IPS DF 19.7 (cell line): ENCODE results near the gene ST7.

ENCODE experiments used
- DNase-seq: peaks from one replicate; pipeline ENCODE4 v3.0.0-alpha.2; 2013; ENCODE audit warnings: low read depth, low spot score

ST7 gene

GRCh38 chr7:117008886-117009531, 55.7 kb downstream of the ST7 start:
- DNase-seq: no peak

DNA sequence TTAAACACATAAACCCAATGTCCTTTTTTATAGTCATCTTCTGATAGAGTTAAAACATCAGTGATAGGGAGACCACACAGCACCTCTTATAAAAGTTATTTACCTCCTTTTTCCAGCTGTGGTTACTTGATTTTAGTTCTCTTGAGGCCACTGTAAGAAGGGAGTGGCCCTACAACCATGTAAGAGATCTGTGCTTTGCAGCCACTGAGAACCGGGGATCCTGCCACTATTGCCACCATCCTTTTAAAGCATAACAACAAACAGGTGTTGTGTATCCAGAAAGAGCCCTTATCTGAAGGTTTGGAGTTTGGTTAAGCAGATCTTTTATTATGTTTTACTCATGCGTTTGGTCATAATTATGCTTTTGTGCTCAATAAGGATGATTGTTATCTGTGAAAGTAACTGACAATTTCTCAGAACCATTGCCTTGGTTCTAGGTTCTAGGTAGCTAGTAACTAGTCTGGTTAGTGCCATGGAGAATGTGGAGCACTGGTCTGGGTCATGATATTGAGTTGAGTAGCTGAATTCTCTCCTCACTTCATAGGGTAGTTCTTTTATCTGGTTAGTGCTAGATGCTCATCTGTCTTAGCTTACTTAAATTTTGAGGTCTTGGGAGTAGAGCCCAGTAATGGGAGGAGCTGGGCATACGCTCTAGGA, 56.5 kb downstream of the ST7 start:
- DNase-seq: no peak

GRCh38 chr7:117010375-117011133, 57.3 kb downstream of the ST7 start:
- DNase-seq: no peak

- no peak for DNase-seq
Observed at GRCh38 chr7:117011419-117012260, 58.3 kb downstream of the ST7 start.

GRCh38 chr7:117012284-117012683, 59.0 kb downstream of the ST7 start:
- DNase-seq: no peak

GRCh38 chr7:117012696-117013095, 59.4 kb downstream of the ST7 start:
- no peak for DNase-seq

GRCh38 chr7:117014099-117014656, 60.9 kb downstream of the ST7 start:
- no peak for DNase-seq

DNA sequence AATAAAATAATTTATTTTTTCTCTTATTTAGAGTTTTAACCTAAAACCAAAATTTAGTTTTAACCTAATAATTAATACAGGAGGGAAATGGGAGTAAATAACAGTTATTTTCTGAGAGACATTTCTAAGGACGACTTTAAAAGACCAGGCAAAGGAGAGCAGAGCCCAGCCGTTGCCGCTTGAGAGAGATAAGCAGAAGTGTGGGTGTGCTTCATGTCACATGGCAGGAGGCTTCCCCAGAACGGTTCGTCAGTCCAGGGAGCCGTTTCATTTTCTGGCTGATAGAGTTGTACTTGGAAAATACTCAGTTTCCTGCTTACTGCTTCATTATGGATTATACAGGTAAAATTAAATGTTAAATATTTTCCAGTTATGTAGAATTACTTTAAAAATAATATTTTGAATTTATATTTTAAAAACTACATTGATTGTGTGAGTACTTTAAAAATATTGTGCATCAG, 61.4 kb downstream of the ST7 start:
- no peak for DNase-seq

GRCh38 chr7:117015258-117016184, 62.2 kb downstream of the ST7 start:
- no peak for DNase-seq

GRCh38 chr7:117017017-117017451, 63.7 kb downstream of the ST7 start:
- no peak for DNase-seq

DNA sequence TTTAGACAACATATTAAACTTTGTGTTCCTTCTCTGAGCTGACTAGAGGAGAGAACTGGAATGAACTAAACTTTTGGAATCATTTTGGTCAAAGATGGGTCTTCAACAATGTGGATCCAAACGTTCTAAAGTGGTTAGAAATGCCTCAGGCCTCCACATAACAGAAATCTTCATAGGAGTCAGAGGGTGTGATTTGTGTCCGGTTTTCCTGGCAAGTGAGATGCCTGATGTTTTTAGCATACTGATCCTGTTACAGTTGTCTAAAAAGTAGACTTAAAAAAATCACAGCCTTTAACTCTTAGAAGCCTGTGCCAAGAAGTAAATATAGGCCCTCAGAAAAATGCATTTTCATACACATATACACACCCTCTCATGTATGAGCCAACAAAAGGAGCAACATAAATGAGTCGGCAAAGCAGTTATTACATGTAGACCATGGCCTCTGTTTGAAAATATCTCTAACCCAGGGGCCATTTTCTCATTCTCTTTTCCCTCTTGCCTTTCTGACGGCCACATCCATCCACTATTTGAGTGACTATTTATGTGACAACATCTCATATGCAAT, 64.5 kb downstream of the ST7 start:
- no peak for DNase-seq

DNA sequence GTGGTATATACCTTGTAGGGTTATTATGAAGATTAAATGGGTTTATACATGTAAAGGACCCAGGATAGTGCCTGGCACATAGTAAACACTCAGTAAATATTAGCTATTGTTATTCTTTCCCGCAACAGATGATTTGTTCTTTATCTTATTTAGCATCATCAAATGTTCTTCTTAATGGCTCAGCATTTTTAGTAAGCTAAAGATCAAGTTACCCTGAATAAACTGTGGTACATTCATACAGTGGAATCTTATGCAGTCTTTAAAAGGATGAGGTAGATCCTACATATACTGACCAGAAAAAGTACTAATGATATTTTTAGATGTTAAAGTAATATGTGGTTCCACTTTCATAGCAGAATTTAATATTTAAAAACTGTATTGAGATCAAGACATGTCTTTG, 65.4 kb downstream of the ST7 start:
- DNase-seq: no peak

GRCh38 chr7:117019287-117019686, 66.0 kb downstream of the ST7 start:
- DNase-seq: no peak

DNA sequence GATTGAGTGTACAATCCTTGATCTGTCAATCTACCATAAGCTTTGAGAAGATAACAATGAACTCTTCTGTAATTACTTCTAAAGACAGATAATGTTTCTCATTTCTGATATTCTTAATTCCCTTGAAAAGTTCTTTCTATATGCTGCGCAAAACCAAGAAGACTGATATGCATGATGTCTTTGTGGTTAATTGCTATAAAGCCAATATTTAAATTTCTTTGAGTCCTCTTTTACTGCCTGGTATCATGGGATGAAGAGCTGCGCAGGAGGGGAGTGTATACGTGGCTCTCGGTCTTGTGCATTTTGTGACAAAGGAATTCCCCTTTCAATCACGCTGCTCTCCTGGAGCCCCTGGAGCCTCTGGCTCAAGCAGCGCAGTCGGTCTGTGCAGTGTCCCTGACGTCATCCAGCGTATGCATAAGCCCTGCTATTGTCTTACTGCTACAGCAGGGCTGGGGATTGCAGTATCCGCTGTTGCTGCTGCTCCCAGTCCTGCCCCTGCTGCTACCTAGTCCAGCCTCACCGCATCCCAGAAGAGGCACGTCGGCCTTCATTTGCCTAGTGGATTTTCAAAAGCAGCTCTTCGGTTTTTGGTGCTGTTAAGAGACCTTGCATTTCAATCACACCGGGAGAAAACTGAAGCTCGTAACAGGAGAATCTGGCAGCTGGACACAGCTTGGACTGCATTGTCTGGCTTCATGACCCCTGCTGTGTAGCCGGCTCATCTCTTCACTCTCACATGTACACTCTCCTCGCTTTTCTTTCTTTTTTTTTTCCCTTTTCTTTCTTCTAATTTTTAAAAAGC, 66.7 kb downstream of the ST7 start:
- peak; percentile 42 for DNase-seq

- no peak for DNase-seq
Observed at GRCh38 chr7:117020591-117020973, 67.3 kb downstream of the ST7 start.

DNA sequence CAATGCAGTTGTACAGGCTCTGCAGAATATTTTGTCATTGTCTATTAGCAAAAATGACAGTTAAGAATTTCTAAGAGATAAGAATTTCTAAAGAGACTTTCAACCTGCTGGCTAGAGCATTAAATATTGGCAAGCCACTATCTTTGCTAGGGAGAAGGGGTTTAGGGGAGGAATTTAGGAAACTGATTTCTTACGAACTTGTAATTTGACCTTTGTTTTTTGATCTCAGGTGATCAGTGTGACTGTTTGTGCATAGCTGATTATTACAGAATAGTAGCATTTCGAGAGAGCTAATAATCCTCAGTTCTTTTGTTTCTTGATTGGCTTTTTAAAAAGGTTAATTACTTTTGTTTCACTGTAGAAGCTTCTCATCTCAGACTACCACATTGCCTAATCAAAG, 68.1 kb downstream of the ST7 start:
- no peak for DNase-seq

DNA sequence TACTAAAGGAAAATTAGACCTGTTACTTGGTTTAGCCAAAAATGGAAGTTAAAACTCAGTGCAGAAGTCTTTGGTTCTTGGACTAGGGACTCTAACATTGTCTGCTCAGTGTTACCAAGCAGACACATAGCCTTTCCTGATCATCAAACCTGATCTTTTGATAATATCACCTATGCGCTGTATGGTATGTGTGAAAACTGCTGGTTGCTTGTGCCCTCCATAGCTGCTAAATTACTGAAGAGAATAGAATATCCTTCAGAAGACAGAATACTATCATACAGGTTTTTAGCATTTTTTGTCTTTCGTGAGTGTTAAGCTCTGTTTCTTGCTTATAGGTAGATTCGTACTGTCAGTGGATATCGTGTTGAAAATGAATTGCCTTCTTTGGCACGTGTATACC, 68.7 kb downstream of the ST7 start:
- no peak for DNase-seq

DNA sequence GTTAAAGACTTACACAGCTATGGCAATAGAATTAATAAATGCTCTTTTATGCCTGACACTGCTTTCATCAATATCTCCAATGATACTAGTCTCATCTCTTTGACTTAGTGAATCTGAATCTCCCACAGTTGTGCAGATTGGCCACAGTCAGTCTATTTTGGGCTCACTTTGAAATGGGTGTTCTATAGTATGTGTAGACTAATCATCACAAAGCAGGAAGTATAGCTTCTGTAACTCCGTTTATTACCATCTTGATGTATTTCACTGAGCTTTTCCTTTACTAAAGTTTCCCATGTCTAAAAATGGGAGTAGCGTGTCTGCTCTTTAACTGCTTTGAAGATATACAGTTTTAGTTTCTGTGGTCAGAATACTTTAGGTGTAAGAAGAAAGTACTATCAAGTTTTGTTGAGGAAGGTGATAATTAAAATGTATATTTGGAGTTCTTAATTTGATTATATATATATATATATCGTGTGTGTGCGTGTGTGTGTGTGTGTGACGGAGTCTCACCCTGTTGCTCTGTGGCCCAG, 70.1 kb downstream of the ST7 start:
- no peak for DNase-seq

DNA sequence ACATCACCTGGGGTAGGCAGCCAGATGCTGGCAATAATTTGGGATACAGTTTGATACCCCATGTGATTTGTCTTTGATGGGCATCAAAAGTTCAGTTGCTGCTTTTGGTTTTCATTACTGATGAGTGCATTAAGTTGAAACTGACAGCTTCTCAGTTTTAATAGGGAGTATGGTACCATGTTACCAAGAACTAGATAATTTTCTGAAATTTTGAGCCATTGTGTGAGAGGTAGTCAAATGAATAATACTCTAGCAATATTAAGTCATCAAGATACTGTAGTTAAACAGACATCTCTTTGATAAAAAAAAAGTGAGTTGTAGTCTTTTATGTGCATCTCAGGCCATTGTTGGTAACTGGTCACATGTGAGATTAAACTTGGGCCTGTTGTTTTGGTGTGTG, 71.5 kb downstream of the ST7 start:
- DNase-seq: no peak
